Karpas-422 (cell line): ENCODE data around the gene FRY. TPM values are rescaled to one million over a fixed set of nuclear protein-coding genes. Genes with fewer than 3 reads are reported as not detected.

Experiments
- DNase-seq: peaks from one replicate; pipeline ENCODE4 v3.0.0-alpha.2; 2015
- H2AFZ ChIP-seq: fragments of 200-600 bp; sonication (generic); 2 replicates; pipeline ENCODE4 v1.6.1; 2014; ENCODE audit warnings: antibody characterized with exemption, low read length, mixed read lengths
- H3K27ac ChIP-seq: fragments of 200-600 bp; sonication (generic); 2 replicates; pipeline ENCODE4 v1.5.1; 2014; ENCODE audit warnings: mild to moderate bottlenecking, low read length, moderate library complexity
- H3K27me3 ChIP-seq: fragments of 200-600 bp; sonication (generic); 2 replicates; pipeline ENCODE4 v1.6.1; 2014; ENCODE audit warnings: low read length, mixed read lengths
- H3K36me3 ChIP-seq: fragments of 200-600 bp; sonication (generic); 2 replicates; pipeline ENCODE4 v1.6.1; 2014; ENCODE audit warnings: low read length, mixed read lengths; ENCODE audit not compliant: insufficient read depth
- H3K4me1 ChIP-seq: fragments of 200-600 bp; sonication (generic); 2 replicates; pipeline ENCODE4 v1.6.1; 2014; ENCODE audit warnings: mild to moderate bottlenecking, low read length, mixed read lengths
- H3K4me2 ChIP-seq: fragments of 200-600 bp; sonication (generic); 2 replicates; pipeline ENCODE4 v1.6.1; 2014; ENCODE audit warnings: low read length, low read depth, mild to moderate bottlenecking; ENCODE audit not compliant: poor library complexity, severe bottlenecking
- H3K4me3 ChIP-seq: fragments of 200-600 bp; sonication (generic); 2 replicates; pipeline ENCODE4 v1.5.1; 2014; ENCODE audit warnings: mild to moderate bottlenecking, antibody characterized with exemption, low read length, mixed read lengths
- H3K79me2 ChIP-seq: fragments of 200-600 bp; sonication (generic); 2 replicates; pipeline ENCODE4 v1.6.1; 2014; ENCODE audit warnings: mild to moderate bottlenecking, low read length, mixed read lengths
- H3K9ac ChIP-seq: fragments of 200-600 bp; sonication (generic); 2 replicates; pipeline ENCODE4 v1.6.0; 2014; ENCODE audit warnings: low read length
- H3K9me2 ChIP-seq: fragments of 200-600 bp; sonication (generic), shearing (Covaris generic); replicated peaks from 2 replicates; pipeline ENCODE4 v1.6.0; 2014; ENCODE audit warnings: mild to moderate bottlenecking, low read length, moderate library complexity; ENCODE audit not compliant: insufficient read depth
- H3K9me3 ChIP-seq: fragments of 300-700, 200-600 bp; sonication (generic); 2 replicates; pipeline ENCODE4 v1.6.1; 2014; ENCODE audit warnings: low read length, mixed read lengths
- H4K20me1 ChIP-seq: fragments of 200-600 bp; sonication (generic); 2 replicates; pipeline ENCODE4 v1.6.1; 2014; ENCODE audit warnings: mild to moderate bottlenecking, antibody characterized with exemption, low read length, low read depth; ENCODE audit not compliant: insufficient read depth
- total RNA-seq: library from RNA; depleted of rRNA; stranded (reverse); fragments of >200 nt; shearing (Covaris generic); gene quantifications from 2 replicates; pipeline ENCODE4 v1.2.3, GENCODE V29; 2014; ENCODE audit warnings: low replicate concordance

The FRY gene
- total RNA-seq, 1 experiment from 2014 or later: 1.6 TPM

DNA sequence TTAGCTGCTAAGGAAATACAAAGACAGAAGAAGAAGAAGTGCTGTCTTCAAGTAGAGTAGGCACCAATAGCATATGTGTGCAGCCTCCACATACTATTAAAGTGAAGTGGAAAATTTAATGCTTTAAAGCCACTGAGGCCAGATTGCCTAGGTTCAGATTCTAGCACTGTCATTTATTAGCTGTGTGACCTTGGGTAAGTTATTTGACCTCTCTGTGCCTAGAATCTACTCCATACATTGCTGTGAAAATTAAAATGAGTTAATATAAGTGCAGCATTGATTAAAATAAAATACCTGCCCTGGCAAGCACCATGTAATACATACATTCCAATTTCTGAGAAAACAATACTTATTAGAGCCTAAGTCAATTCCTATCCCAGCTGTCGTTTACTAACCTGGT is 110.5 kb downstream of the FRY start:
- no peak overlapping the region for H3K4me2 ChIP-seq
- H4K20me1 ChIP-seq: no peaks in the 10 kb centered on the region
- no peaks in the 10 kb centered on the region for H3K4me1 ChIP-seq
- H3K9me3 ChIP-seq: no peaks in the 10 kb centered on the region
- no peak overlapping the region for H3K9ac ChIP-seq
- no peak overlapping the region for H3K27ac ChIP-seq
- DNase-seq: no peak
- no peaks in the 10 kb centered on the region for H3K27me3 ChIP-seq
- H2AFZ ChIP-seq: no peak overlapping the region
- H3K4me3 ChIP-seq: no peak overlapping the region
- H3K9me2 ChIP-seq: no peaks in the 10 kb centered on the region
- no peaks in the 10 kb centered on the region for H3K79me2 ChIP-seq
- H3K36me3 ChIP-seq: no peaks in the 10 kb centered on the region

- Histone ChIP-seq H3K79me2 (no peaks in the 10 kb centered on the region), H3K4me2 (no peak overlapping the region)
- no peak for DNase-seq
Measured at GRCh38 chr13:32142956-32143375, 111.4 kb downstream of the FRY start.

DNA sequence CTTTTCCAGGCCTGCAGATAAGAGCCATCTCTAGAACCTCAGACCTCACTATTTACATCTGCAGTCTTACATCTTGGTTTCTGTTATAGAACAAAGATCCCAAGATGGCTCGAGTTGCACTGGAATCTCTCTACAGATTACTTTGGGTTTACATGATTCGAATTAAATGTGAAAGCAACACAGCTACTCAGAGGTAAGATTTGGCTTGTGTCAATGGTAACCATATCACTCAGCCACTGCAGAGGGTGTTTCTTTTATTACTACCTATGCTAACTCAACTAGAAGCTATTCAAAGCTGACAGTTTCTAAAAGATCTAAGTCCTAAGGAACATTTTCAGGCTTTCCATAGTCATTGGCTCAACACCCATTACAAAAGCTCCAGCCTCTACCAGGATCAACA is 115.6 kb downstream of the FRY start:
- H3K27ac ChIP-seq: no peak overlapping the region
- no peaks in the 10 kb centered on the region for H3K79me2 ChIP-seq
- no peaks in the 10 kb centered on the region for H3K4me1 ChIP-seq
- no peak for DNase-seq
- no peaks in the 10 kb centered on the region for H3K27me3 ChIP-seq
- H3K9ac ChIP-seq: no peak overlapping the region
- no peak overlapping the region for H2AFZ ChIP-seq
- no peak overlapping the region for H3K4me2 ChIP-seq
- H3K9me2 ChIP-seq: no peaks in the 10 kb centered on the region
- no peaks in the 10 kb centered on the region for H4K20me1 ChIP-seq
- no peaks in the 10 kb centered on the region for H3K9me3 ChIP-seq
- H3K36me3 ChIP-seq: no peaks in the 10 kb centered on the region
- no peak overlapping the region for H3K4me3 ChIP-seq

More at GRCh38 chr13:32142956-32143375, 111.4 kb downstream of the FRY start:
- Histone ChIP-seq H3K9ac (no peak overlapping the region), H2AFZ (no peak overlapping the region), H3K9me3 (no peaks in the 10 kb centered on the region), H3K27ac (no peak overlapping the region), H4K20me1 (no peaks in the 10 kb centered on the region), H3K36me3 (no peaks in the 10 kb centered on the region), H3K9me2 (no peaks in the 10 kb centered on the region), H3K4me1 (no peaks in the 10 kb centered on the region), H3K27me3 (no peaks in the 10 kb centered on the region), H3K4me3 (no peak overlapping the region)

DNA sequence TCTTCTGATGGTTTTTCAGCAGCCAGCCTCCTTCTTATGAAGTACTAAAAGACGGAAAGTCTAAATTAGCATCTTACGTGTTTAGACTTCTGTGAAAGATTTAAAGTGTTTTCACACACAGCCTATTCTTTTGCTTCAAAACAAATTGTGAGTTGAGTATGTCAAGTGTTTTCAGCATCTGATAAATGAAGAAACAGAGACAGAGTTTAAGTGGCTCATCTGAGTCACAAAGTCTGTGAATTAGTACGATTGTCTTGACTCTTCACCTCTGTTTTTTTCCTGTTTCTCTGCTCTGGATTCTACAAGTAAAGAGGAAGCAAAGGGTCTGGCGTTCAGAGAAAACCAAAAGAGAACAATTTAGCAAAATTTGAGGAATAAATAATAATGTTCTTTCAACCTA is 116.4 kb downstream of the FRY start:
- no peaks in the 10 kb centered on the region for H3K4me1 ChIP-seq
- no peak overlapping the region for H2AFZ ChIP-seq
- H3K4me2 ChIP-seq: no peak overlapping the region

DNA sequence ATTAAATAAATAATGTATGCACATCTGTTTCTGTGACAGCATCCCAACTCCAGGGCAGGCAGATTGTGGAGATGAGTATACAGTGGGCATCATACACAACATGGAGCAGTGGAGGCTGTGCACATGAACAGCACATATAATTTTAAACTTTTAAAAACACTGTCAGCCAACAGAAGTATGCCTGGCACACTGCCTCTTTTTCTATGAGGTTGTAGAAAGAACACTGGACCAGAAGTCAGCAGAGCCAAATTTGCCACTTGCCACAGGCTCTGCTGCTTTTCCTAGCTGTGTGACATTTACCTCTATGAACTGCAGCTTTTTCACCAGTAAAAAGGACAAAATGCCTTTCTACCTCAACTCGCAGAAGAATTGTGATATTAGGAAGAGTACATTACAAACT is 118.7 kb downstream of the FRY start:
- Histone ChIP-seq H2AFZ (no peak overlapping the region), H3K9me2 (no peaks in the 10 kb centered on the region), H3K4me3 (no peak overlapping the region), H3K4me1 (no peaks in the 10 kb centered on the region), H3K79me2 (no peaks in the 10 kb centered on the region), H3K9ac (no peak overlapping the region), H3K27ac (no peak overlapping the region), H3K27me3 (no peaks in the 10 kb centered on the region), H3K4me2 (no peak overlapping the region), H3K36me3 (no peaks in the 10 kb centered on the region), H4K20me1 (no peaks in the 10 kb centered on the region), H3K9me3 (no peaks in the 10 kb centered on the region)
- no peak for DNase-seq

More for the DNA sequence above, 116.4 kb downstream of the FRY start:
- no peaks in the 10 kb centered on the region for H3K36me3 ChIP-seq
- H4K20me1 ChIP-seq: no peaks in the 10 kb centered on the region
- H3K9me3 ChIP-seq: no peaks in the 10 kb centered on the region
- H3K9ac ChIP-seq: no peak overlapping the region
- no peaks in the 10 kb centered on the region for H3K9me2 ChIP-seq
- H3K27ac ChIP-seq: no peak overlapping the region
- DNase-seq: no peak
- no peaks in the 10 kb centered on the region for H3K79me2 ChIP-seq
- no peak overlapping the region for H3K4me3 ChIP-seq
- no peaks in the 10 kb centered on the region for H3K27me3 ChIP-seq

GRCh38 chr13:32150794-32151193 is 119.2 kb downstream of the FRY start:
- Histone ChIP-seq H4K20me1 (no peaks in the 10 kb centered on the region), H3K9me2 (no peaks in the 10 kb centered on the region), H3K27me3 (no peaks in the 10 kb centered on the region), H2AFZ (no peak overlapping the region), H3K9ac (no peak overlapping the region), H3K4me3 (no peak overlapping the region), H3K79me2 (no peaks in the 10 kb centered on the region), H3K4me1 (no peaks in the 10 kb centered on the region), H3K9me3 (no peaks in the 10 kb centered on the region), H3K27ac (no peak overlapping the region), H3K36me3 (no peaks in the 10 kb centered on the region), H3K4me2 (no peak overlapping the region)
- DNase-seq: no peak

DNA sequence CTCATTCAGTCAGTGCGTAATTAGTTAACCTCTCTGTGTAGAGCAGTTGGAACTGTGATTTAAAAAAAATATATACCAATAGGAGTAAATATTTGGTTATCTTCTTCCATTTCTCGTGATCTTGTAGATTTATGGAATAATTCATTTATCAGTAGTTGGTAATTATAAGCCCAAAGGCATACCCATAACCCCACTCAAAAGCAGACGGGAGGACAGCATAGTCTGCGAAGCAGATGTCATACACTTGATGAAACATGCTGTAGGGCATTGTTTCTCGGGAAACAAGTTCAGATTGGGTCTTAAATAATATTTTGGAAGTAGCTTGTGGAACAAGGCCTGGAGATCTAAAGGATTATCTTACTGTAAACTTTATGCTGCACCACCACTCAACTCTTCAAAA is 119.7 kb downstream of the FRY start:
- Histone ChIP-seq H3K9ac (no peak overlapping the region), H3K36me3 (no peaks in the 10 kb centered on the region), H3K9me3 (no peaks in the 10 kb centered on the region), H4K20me1 (no peaks in the 10 kb centered on the region), H3K4me3 (no peak overlapping the region), H3K27ac (no peak overlapping the region), H3K9me2 (no peaks in the 10 kb centered on the region), H3K27me3 (no peaks in the 10 kb centered on the region), H3K4me2 (no peak overlapping the region), H3K4me1 (no peaks in the 10 kb centered on the region), H2AFZ (no peak overlapping the region), H3K79me2 (no peaks in the 10 kb centered on the region)
- DNase-seq: no peak

GRCh38 chr13:32153056-32153455 is 121.5 kb downstream of the FRY start:
- H3K9me2 ChIP-seq: no peaks in the 10 kb centered on the region
- H3K36me3 ChIP-seq: no peaks in the 10 kb centered on the region
- no peaks in the 10 kb centered on the region for H3K4me1 ChIP-seq
- DNase-seq: no peak
- no peak overlapping the region for H2AFZ ChIP-seq
- H3K27ac ChIP-seq: no peak overlapping the region
- no peak overlapping the region for H3K4me3 ChIP-seq
- H3K79me2 ChIP-seq: no peaks in the 10 kb centered on the region
- no peak overlapping the region for H3K4me2 ChIP-seq
- no peaks in the 10 kb centered on the region for H3K9me3 ChIP-seq
- H3K27me3 ChIP-seq: no peaks in the 10 kb centered on the region
- no peak overlapping the region for H3K9ac ChIP-seq
- no peaks in the 10 kb centered on the region for H4K20me1 ChIP-seq
